GM12878 (cell line): Measurements from ENCODE around the gene EMX1. TPM values are rescaled to one million over a fixed set of nuclear protein-coding genes. Genes with fewer than 3 reads are reported as not detected.
A peak's percentile ranks its signal among the peaks of the same experiment; 100 is the strongest.

Source experiments
- ATAC-seq: fragments of 200-7000 bp; cut with Tn5 transposase; 3 replicates; pipeline ENCODE4 v1.9.1; 2020; ENCODE audit warnings: mild to moderate bottlenecking, moderate library complexity
- BruUV-seq: library from RNA; stranded (reverse); fragments of 400-500 nt; replicated peaks from 2 replicates; lab custom pipeline; 2021; lab: Mats Ljungman, UMichigan
- CTCF ChIA-PET: fragments of 300-600 bp; sonication (Branson Sonifier 250); formaldehyde crosslinking; extraction: SDS; loops from one replicate; lab custom pipeline; 2021; ENCODE audit warnings: inconsistent platforms; lab: Yijun Ruan, JAX
- POLR2A ChIA-PET: fragments of 350-600 bp; formaldehyde crosslinking; extraction: SDS; loops from one replicate; lab custom pipeline; 2021; ENCODE audit warnings: inconsistent platforms; lab: Charles Lee
- RAD21 ChIA-PET: fragments of 300-600 bp; sonication (Branson Sonifier 250); formaldehyde crosslinking; loops from one replicate; lab custom pipeline; 2023; ENCODE audit warnings: antibody characterized with exemption; ENCODE audit not compliant: unreplicated experiment; lab: Charles Lee
- SMC1A ChIA-PET: fragments of 300-600 bp; sonication (Branson Sonifier 250); formaldehyde crosslinking; loops from one replicate; lab custom pipeline; 2023; ENCODE audit not compliant: unreplicated experiment, uncharacterized antibody; lab: Charles Lee
- DNase-seq: peaks from one replicate; pipeline ENCODE4 v3.0.0-alpha.2; 2011; ENCODE audit warnings: low read depth, low spot score
- FAIRE-seq: peaks from 3 replicates; lab custom pipeline; 2011; peaks lifted over from hg19 to GRCh38; lab: Jason Lieb, UNC
- H2AFZ ChIP-seq: 2 replicates; pipeline ENCODE4 v1.6.0; 2011; ENCODE audit warnings: low read depth, low read length, control low read depth; ENCODE audit not compliant: control insufficient read depth
- H3K27ac ChIP-seq: 2 replicates; pipeline ENCODE4 v1.5.1; 2011; ENCODE audit warnings: control low read depth; ENCODE audit not compliant: control insufficient read depth, insufficient read depth
- H3K27me3 ChIP-seq, 2 experiments: replicated peaks in 1 of 2; 2 replicates each; pipeline versions ENCODE4 v1.6.0 to v1.6.1; 2011; ENCODE audit warnings: low read length in 1 of 2; ENCODE audit not compliant: control insufficient read depth in 2 of 2, insufficient read depth in 2 of 2
- H3K36me3 ChIP-seq, 2 experiments: 2 replicates each; pipeline ENCODE4 v1.5.1; 2011; ENCODE audit warnings: low read length in 1 of 2; ENCODE audit not compliant: control insufficient read depth in 2 of 2, insufficient read depth in 2 of 2
- H3K4me1 ChIP-seq: 2 replicates; pipeline ENCODE4 v1.6.1; 2011; ENCODE audit warnings: mild to moderate bottlenecking, low read length, moderate library complexity, mixed read lengths; ENCODE audit not compliant: control insufficient read depth, insufficient read depth
- H3K4me2 ChIP-seq: 2 replicates; pipeline ENCODE4 v1.6.0; 2011; ENCODE audit warnings: control low read depth; ENCODE audit not compliant: control insufficient read depth, insufficient read depth
- H3K4me3 ChIP-seq: fragments of 200-600 bp; sonication (generic); 2 replicates; pipeline ENCODE4 v1.5.1; 2016
- H3K79me2 ChIP-seq: 2 replicates; pipeline ENCODE4 v1.6.0; 2011; ENCODE audit warnings: low read length; ENCODE audit not compliant: control insufficient read depth, insufficient read depth
- H3K9ac ChIP-seq: 2 replicates; pipeline ENCODE4 v1.8.0; 2011; ENCODE audit warnings: low read length, control low read depth, mixed read lengths; ENCODE audit not compliant: control insufficient read depth, insufficient read depth
- H3K9me3 ChIP-seq: replicated peaks from 3 replicates; pipeline ENCODE4 v1.5.1; 2011; ENCODE audit warnings: mild to moderate bottlenecking, low read length; ENCODE audit not compliant: control insufficient read depth, insufficient read depth
- H4K20me1 ChIP-seq: 2 replicates; pipeline ENCODE4 v1.6.0; 2011; ENCODE audit not compliant: control insufficient read depth, insufficient read depth
- ETV6 ChIP-seq, 2 experiments: fragments of 450-650 bp in 1 of 2; IDR thresholded peaks in 1 of 2; conservative IDR thresholded peaks in 1 of 2; 2 replicates each; pipeline ENCODE4 v1.6.1; 2014; ENCODE audit warnings: antibody characterized with exemption in 1 of 2, borderline replicate concordance in 1 of 2, low read depth in 1 of 2, mild to moderate bottlenecking in 1 of 2, moderate library complexity in 1 of 2
- SMARCA5 ChIP-seq: fragments of 450-650 bp; IDR thresholded peaks from 2 replicates; pipeline ENCODE4 v1.6.1; 2017; ENCODE audit warnings: mild to moderate bottlenecking
- WGBS: methylation state at CpG from one replicate; pipeline ENCODE4 v1.1.6; 2016; ENCODE audit warnings: low lambda C conversion rate; ENCODE audit not compliant: insufficient replicate concordance, insufficient coverage; ENCODE audit errors: missing lambda C conversion rate; 5-methylcytosine and 5-hydroxymethylcytosine counted together
- in situ Hi-C: fragments of 300-500 bp; cut with MboI; formaldehyde crosslinking; loops from 9 replicates; pipeline ENCODE4 v1.14.3; 2018; ENCODE audit warnings: mixed read lengths
- intact Hi-C: fragments of 100-400 bp; cut with micrococcal nuclease; formaldehyde crosslinking; loops from one replicate; pipeline ENCODE4 v1.14.2; 2022; ENCODE audit not compliant: unreplicated experiment
- polyA plus RNA-seq, 11 experiments: library from polyadenylated mRNA; depleted of rRNA in 4 of 11; unstranded in 6 of 11; stranded (reverse) in 5 of 11; fragments of >200 nt; fragmentation: Nextera tagmentation in 4 of 11; fragmentation: Illumina TruSeq in 1 of 11; extraction: Ambion mirVana in 4 of 11; extraction: Trizol in 1 of 11; gene quantifications; 1 replicate in 1 of 11; 2 replicates in 10 of 11; pipeline versions ENCODE4 v1.2.1 to v1.2.3, GENCODE V29; 2011 to 2016; ENCODE audit warnings: inconsistent platforms in 2 of 11, missing spikeins in 2 of 11, low read depth in 1 of 11
- total RNA-seq, 4 experiments: library from RNA; depleted of rRNA in 3 of 4; stranded (reverse); fragments of >200 nt in 3 of 4; fragmentation: Illumina TruSeq in 1 of 4; extraction: Trizol in 1 of 4; gene quantifications; 2 replicates each; pipeline versions ENCODE4 v1.2.1 to v1.2.3, GENCODE V29; 2013 to 2021
- TF ChIP-seq, protein P1 (sequence below): IDR thresholded peaks from 2 replicates; pipeline ENCODE4 v1.6.1; 2012; ENCODE audit warnings: mild to moderate bottlenecking, low read depth, low read length

The EMX1 gene
- total and polyA plus RNA-seq, 10 of the 15 experiments (the other 5 are each of a cell fraction or from before 2014, with no cell fraction given), result 0.07 to 5.1 (median 1.2) TPM; not detected in 1

DNA sequence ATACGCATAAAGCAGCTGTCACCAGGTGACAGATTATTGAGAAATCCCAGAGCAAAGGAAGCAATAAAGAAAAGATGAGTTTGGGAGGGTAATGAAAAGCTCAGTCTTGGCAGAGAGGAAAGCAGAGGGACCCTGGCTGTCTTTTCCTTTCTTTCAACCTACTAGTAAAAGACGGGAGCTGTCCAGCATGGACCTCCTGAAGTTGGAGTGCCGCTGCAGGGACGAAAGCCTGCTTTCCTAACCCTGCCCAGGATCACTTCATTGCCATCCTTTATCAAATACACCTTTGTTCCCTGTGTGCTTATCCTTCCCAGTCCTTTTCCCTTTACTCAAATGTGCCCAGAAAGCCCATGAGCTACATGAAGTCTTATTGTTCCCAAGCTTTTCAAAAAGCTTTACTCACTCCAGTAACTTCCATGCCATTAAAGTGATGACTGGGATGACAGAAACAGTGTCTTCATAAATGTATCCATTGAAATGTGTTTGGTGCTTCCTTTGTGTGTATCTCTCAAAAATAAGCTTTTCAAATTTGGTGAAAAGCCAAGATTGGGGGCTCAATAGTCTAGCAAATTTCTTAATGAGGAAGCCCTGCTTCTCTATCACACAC is 33.9 kb upstream of the EMX1 start:
- no peak overlapping the region for H3K9ac ChIP-seq
- H3K4me2 ChIP-seq, result no peak overlapping the region
- ChIA-PET POLR2A (interaction anchor here (0.6 kb wide), 1 partner anchor 152 kb away, joined by 5 read pairs; no protein-coding TSS in a partner anchor), CTCF (interaction anchor here (0.9 to 2.2 kb wide), 5 partner anchors 9 to 113 kb away, joined by 3 to 13 read pairs (median 5); no protein-coding TSS in a partner anchor), RAD21 (interaction anchor here (0.7 kb wide), 1 partner anchor 11 kb away, joined by 3 read pairs; no protein-coding TSS in a partner anchor), SMC1A (interaction anchor here (2.0 kb wide), 1 partner anchor 16 kb away, joined by 5 read pairs; no protein-coding TSS in a partner anchor)
- H3K27me3 ChIP-seq, result peaks cover 2 to 10% of the 10 kb centered on the region in 2 experiments; a peak in 2 of 4 replicates
- FAIRE-seq, result no peak
- WGBS, result 49% methylated on average over 4 of the region's 4 CpGs
- H2AFZ ChIP-seq, result no peak overlapping the region
- no peak for ATAC-seq
- no peaks in the 10 kb centered on the region for H3K79me2 ChIP-seq
- intact Hi-C loops (no loop called here), in situ Hi-C loops (no loop called here)
- no peaks in the 10 kb centered on the region for H4K20me1 ChIP-seq
- no peak overlapping the region for H3K27ac ChIP-seq
- no peaks in the 10 kb centered on the region for H3K36me3 ChIP-seq
- no peak for DNase-seq
- H3K9me3 ChIP-seq, result no peaks in the 10 kb centered on the region
- H3K4me3 ChIP-seq, result no peak overlapping the region
- no peaks in the 10 kb centered on the region for H3K4me1 ChIP-seq
- no TSS peak for BruUV-seq
- TF ChIP-seq SMARCA5, result no peak
- TF ChIP-seq, protein P1, sequence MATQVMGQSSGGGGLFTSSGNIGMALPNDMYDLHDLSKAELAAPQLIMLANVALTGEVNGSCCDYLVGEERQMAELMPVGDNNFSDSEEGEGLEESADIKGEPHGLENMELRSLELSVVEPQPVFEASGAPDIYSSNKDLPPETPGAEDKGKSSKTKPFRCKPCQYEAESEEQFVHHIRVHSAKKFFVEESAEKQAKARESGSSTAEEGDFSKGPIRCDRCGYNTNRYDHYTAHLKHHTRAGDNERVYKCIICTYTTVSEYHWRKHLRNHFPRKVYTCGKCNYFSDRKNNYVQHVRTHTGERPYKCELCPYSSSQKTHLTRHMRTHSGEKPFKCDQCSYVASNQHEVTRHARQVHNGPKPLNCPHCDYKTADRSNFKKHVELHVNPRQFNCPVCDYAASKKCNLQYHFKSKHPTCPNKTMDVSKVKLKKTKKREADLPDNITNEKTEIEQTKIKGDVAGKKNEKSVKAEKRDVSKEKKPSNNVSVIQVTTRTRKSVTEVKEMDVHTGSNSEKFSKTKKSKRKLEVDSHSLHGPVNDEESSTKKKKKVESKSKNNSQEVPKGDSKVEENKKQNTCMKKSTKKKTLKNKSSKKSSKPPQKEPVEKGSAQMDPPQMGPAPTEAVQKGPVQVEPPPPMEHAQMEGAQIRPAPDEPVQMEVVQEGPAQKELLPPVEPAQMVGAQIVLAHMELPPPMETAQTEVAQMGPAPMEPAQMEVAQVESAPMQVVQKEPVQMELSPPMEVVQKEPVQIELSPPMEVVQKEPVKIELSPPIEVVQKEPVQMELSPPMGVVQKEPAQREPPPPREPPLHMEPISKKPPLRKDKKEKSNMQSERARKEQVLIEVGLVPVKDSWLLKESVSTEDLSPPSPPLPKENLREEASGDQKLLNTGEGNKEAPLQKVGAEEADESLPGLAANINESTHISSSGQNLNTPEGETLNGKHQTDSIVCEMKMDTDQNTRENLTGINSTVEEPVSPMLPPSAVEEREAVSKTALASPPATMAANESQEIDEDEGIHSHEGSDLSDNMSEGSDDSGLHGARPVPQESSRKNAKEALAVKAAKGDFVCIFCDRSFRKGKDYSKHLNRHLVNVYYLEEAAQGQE, result peak; percentile 97
- no peak for TF ChIP-seq ETV6 (conservative IDR thresholded peaks at IDR 0.05 in 1 of 2, IDR thresholded peaks at IDR 0.05 in 1 of 2; ENCODE audit: borderline replicate concordance in 1 of 2, low read depth in 1 of 2)
- TF ChIP-seq, all 136 proteins: peak for 1
